Dermis blood vessel endothelial cell (primary cell): ENCODE data around the gene PLPP7. TPM values are rescaled to one million over a fixed set of nuclear protein-coding genes. Genes with fewer than 3 reads are reported as not detected.

Source experiments
- DNase-seq: peaks from one replicate; pipeline ENCODE4 v3.0.0; 2010
- total RNA-seq: library from RNA; depleted of rRNA; stranded (reverse); fragments of >200 nt; gene quantifications from 2 replicates; pipeline ENCODE4 v1.2.3, GENCODE V29; 2014

PLPP7 gene
- total RNA-seq, 1 donor from 2014 or later: 6.0 TPM

DNA sequence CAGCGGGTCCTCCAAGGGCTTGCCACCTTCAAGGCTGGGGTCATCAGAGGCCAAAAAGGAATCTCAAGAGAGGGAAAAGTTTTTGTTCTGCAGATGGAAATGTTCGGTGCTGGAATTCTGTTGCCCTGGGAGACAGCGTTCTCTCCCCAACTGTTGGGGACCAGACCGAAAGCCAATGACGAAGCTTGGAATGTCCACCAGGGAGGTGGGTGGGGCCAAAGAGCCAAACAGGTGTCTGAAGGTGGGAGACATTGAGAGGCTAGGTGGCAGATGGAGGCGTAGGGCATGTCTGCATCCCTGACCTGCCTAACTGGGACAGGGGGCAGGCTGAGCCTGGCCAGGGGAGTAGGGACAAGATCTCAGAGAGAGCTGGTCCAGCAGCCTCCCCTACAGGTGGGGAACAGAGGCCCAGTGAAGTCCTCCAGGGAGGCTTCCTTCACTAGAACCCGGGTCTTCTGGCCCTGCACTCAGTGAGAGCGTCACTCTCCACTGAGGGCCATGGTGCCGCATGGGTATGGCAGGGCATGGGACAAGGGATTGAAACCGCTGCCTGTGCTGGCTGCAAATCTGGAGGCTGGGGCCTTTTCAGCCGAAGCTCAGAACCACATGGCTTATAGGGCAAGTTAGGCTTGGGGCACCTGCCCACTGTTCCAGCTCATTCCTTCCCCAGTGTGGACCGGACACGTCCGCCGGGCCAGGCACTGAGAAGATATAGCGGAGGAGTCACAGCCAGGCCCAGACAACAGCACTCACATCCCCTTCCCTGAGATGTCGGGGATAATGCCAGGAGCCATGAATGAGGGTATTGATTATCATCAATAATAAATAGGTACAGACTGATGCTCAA, 8.2 kb upstream of the PLPP7 start:
- DNase-seq: no peak

GRCh38 chr9:131282175-131282574, 7.3 kb upstream of the PLPP7 start:
- DNase-seq: no peak

- peak; percentile 32 for DNase-seq
These were observed 6.7 kb upstream of the PLPP7 start for GRCh38 chr9:131282688-131283422.

DNA sequence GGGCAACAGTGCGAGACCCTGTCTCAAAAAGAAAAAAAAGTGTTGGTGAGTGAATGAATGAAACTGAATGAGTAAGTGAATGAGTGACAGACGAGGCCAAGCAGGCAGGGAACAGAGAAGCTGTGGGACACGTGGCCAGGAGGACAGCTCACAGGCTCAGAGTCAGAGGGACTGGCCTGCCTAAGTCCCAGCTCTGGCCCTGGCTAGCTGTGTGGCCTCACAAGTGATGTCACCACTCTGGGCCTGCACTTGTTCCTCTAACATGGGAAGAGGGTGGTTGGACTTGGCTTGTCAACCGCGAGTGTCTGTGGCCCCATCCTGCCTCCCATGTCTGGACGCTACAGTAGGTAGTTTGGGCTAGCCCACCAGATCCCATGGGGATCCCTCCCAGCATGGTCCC, 4.7 kb upstream of the PLPP7 start:
- no peak for DNase-seq

DNA sequence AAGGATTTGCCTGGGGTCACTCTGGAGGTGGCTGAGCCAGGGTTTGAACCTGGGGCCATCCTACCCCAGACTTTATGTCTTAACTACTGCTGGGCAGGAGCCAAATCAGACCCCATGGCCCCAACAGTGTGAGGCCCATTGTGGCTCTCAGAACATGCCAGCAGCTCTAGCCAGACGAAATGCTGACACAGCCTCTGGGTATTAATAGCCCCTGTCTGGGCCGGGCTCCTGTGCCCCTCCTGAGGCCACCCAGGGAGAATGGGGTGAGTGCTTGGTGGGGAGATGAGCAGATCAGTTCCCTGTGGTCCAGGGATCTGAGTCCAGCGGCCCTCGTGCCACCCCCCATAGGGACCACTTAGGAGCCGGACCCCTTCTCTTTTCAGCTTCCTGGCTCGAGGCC, 2.2 kb upstream of the PLPP7 start:
- DNase-seq: no peak

DNA sequence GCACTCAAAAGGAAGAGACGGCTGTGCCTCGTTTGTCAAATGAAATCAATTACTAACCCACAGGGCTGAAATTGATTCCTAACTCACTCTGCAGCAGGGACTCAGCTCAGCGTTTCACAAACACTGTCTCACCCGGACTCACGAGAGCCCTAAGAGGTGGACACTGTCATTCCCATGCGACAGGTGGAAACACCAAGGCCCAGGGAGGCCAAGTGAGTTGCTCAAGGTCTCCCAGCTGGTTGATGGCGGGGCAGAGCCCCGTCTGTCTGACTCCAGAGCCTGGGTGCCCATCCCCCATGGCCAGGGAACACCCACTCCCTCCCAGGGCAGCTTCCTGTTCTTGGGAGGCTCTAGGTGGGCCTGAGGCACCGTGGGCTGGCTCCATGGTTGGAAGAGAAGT, 1.3 kb upstream of the PLPP7 start:
- no peak for DNase-seq

- DNase-seq: no peak
These were observed 678 bp downstream of the PLPP7 start for GRCh38 chr9:131290036-131290766.

- DNase-seq: no peak
These were observed 1.3 kb downstream of the PLPP7 start for GRCh38 chr9:131290767-131291370.

- DNase-seq: no peak
These were observed 2.3 kb downstream of the PLPP7 start for GRCh38 chr9:131291795-131292315.

GRCh38 chr9:131292937-131293336, 3.4 kb downstream of the PLPP7 start:
- DNase-seq: no peak

DNA sequence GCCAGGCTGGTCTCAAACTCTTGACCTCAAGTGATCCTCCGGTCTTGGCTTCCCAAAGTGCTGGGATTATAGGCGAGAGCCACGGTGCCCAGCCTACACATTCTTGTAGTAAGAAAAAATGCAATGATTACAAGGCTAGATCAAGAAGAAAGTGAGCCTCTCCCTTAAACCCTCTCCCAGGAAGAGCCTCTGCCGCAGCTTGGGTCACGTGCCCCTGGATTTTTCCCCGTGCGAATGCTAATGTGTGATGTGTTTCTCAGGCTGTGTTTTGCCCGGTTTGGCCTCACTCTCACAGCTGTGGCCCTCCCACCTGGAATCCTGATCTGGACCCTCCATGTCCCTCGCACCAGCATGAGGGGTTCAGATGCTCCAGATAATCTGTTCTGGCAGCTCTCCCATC, 6.9 kb downstream of the PLPP7 start:
- no peak for DNase-seq

- DNase-seq: no peak
These were observed 7.5 kb downstream of the PLPP7 start for GRCh38 chr9:131296906-131297500.

DNA sequence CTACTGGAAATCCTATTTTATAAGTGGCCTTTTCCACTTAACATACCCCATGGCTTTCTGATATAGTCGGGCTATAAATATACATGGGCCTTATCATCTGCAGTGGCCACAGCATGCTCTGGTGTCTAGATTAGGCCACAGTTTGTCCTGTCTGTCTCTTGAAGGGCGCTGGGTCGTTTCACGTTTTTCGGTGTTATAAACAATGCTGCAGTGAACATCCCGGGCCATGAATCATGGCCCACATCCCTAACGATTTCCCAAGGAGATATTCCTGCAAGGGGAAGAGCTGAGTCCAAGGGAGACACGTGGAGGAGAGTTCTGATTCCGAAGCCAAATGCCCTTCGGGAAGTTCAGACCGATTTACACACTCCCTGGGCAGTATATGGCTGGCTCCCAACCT, 8.4 kb downstream of the PLPP7 start:
- no peak for DNase-seq

GRCh38 chr9:131298341-131298740, 8.8 kb downstream of the PLPP7 start:
- no peak for DNase-seq

- DNase-seq: no peak
These were observed 9.3 kb downstream of the PLPP7 start for GRCh38 chr9:131298816-131299215.

GRCh38 chr9:131299346-131299960, 9.9 kb downstream of the PLPP7 start:
- no peak for DNase-seq

- no peak for DNase-seq
These were observed 10.4 kb downstream of the PLPP7 start for GRCh38 chr9:131299961-131300347.

GRCh38 chr9:131300444-131300843, 10.9 kb downstream of the PLPP7 start:
- no peak for DNase-seq

DNA sequence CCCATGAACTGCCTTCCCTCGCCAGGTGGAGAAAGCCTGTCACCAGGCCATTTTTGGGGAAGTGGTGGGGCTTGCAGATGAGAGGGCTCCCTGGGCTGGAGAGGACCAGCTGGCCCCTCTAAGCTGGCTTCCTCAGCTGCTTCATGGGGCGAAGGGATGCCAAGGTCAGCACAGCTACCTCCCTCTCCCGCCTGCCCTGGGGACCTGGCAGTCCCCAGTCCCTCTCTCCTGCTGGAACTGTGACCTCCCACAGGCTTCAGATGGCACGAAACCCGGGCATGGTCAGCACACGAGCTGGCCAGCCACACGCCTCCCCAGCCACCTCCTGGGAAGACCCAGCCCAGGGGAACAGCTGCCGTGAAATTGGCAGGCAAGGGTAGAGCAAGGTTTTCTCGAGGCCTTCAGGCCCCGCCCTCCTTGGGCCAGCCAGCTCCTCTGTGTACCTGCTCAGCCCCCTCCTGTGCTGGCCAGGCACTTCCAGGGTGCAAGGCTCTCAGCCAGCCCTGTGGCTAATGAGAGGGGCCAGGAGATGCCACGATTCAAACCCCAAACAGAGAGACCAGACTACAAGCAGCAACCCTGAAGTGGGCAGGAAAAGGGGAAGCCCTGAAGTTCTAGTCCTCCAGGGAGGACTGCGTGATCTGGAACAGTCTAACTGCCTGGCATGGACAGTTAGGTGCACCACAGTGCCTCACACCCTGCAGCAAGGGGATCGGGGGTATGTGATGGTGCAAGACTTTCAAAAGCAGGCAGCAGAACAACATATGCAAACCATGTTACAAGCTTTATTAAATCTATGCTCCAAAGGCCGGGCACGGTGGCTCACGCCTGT, 12.9 kb downstream of the PLPP7 start:
- DNase-seq: no peak

DNA sequence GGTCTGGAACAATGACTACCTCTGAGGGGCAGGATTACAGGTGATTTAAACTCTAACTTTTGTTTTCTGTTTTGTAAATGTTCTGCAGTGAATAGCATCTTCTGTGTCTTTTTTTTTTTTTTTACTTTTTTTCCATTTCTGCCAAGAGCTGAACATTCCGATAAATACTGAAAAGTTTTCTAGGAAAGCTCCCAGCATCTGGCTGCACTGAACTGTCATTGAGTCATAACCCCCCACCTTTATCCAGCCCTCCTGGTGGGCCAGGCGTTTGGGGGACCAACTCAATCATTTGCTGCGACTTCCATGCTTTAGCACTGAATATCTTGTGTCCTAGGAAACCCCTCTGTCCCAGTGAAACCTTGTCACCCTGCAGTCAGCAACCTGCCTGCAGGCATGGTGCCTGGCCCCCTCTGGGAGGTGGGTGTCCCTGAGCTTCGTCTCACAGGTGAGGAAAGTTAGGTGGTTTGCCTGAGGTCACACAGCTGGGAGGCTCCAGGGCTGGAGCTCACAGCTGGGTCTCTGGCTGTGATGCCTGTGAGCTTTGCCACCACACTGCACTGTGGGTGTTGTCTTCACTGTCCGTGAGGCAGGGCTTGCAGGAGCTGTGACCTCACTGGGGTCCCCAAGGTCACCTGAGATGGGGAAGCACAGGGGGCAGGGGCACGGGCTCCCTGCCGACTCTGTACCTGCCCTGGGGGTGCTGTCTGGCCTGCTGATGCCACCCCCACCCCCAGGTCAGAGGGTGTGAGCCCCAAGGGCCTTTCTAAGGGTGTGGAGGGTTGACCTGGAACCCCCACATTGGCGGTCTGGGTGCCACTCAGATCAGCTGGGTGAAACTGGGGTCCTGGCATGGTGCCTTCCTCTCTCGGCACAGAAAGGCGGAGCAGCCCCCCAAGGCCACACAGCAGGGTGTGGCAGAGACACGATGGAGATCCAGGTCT, 14.1 kb downstream of the PLPP7 start:
- no peak for DNase-seq
